RCC 7860 (cell line): Measurements from ENCODE around the gene UROC1.

Experiments
- DNase-seq: peaks from one replicate; pipeline ENCODE4 v3.0.0-alpha.2; 2015; ENCODE audit warnings: low spot score
- FAIRE-seq: peaks from 2 replicates; lab custom pipeline; 2012; peaks lifted over from hg19 to GRCh38; lab: Jason Lieb, UNC

UROC1 gene

GRCh38 chr3:126465928-126466544 is 51.5 kb downstream of the UROC1 start:
- DNase-seq: no peak

GRCh38 chr3:126464997-126465396 is 52.6 kb downstream of the UROC1 start:
- FAIRE-seq (no peak), DNase-seq (no peak)

More at GRCh38 chr3:126465928-126466544, 51.5 kb downstream of the UROC1 start:
- no peak for FAIRE-seq

DNA sequence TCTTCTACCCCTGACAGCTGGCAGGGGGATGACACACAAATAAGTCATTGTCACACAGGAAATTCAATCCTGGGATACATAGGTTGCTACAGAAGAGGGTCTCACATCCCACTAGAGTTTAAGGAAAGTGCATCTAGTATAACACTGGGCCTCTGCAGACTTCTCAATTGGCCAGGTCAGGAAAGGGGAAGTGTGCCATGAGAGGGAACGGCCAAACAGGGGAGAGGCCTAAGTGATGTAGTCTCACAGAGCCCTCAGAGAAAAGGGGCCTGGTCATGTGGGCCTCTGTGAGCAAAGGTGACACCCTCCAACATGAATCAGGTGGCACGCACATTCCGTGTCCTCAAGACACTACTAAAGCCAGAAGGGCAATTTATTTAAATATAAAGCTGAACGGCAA is 53.1 kb downstream of the UROC1 start:
- DNase-seq: no peak
- no peak for FAIRE-seq

GRCh38 chr3:126464093-126464492 is 53.5 kb downstream of the UROC1 start:
- no peak for FAIRE-seq
- DNase-seq: no peak

GRCh38 chr3:126463521-126463920 is 54.1 kb downstream of the UROC1 start:
- DNase-seq: no peak
- no peak for FAIRE-seq

GRCh38 chr3:126461450-126462070 is 56.0 kb downstream of the UROC1 start:
- DNase-seq (no peak), FAIRE-seq (no peak)

DNA sequence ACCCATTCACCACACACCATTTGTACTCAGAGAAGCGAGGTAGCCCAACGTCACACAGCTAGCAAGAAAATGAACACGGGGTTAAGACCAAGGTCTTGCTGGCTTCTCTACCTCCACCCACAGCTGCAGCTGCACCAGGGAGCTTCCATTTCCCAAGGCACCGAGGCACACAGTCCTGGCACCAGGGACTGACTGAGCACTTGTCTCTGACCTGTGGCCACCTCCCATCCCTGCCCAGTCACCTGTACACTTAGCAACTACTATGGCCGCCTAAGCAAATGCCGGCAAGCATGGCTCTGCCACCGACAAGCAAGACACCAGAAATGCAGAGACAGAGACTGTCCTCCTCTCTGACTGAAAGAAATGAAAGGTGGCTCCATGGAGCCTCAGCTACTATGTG is 57.2 kb downstream of the UROC1 start:
- FAIRE-seq (no peak), DNase-seq (no peak)

GRCh38 chr3:126459763-126460127 is 57.8 kb downstream of the UROC1 start:
- FAIRE-seq (no peak), DNase-seq (no peak)

DNA sequence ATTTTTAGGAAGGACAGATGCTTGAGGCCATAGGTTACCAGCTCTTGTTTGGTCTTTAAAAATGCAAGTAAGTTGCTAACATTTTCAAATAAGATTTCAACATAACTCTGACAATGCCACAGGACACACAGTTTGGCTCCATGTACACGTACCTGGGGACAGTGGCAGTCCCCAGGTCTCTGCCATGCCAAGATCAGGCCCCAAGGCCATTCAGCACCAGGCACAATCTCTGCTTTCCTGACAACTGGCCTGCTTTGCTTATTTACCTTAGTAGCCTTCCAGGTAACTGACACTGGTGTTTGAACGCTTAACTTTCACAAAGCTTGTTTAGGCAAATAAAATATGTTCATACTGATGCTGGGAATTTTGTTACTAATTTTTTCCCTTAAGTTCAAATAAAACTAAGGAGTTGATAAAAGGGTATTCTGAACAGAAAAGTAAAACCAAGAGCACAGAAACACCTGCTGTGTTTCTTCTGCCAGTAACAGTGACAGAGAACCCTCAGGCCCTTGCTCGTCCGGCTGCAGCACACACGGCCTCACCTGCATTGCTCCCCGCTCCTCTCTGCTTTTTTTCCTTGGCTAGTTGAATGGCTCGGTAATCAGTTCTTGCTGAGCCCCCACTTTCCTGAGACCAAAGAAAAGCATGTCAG is 58.3 kb downstream of the UROC1 start:
- DNase-seq (no peak), FAIRE-seq (no peak)

GRCh38 chr3:126456766-126457388 is 60.7 kb downstream of the UROC1 start:
- DNase-seq (no peak), FAIRE-seq (no peak)

- no peak for FAIRE-seq
- DNase-seq: no peak
Observed at GRCh38 chr3:126456211-126456610, 61.4 kb downstream of the UROC1 start.

DNA sequence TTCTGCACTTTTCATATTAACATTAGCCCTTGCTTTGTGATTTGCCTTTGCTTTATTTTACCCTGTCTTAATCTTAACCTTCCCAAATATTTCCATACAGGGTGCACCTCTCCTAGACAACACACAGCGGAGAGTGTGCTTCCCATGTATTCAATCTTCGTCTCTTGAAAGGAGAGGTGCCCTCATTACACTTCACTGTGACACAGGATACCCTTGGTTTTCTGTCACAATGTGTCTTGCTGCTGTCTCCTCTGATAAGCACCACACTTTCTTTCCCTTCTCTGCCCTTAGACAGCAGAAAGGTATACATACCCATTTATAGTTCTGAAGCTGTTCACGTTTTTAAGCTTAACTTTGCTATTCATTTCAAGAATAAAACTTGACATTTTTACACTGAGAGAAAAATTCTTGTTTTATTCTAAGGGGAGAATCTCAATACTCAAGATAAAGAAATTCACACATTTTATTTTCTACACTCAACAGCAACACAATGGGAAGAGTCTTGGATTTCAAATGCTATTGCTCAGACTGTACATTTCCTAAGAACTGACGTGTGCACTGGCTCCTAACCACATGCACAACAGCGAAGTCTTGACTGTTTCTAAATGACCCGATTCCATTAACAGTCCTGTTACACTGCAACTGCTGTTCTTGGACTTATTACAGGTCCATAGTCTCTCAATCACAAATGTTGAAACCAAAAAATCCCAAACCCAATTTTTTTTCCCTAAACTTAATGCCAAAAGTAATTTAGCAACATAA is 63.0 kb downstream of the UROC1 start:
- no peak for DNase-seq
- no peak for FAIRE-seq

DNA sequence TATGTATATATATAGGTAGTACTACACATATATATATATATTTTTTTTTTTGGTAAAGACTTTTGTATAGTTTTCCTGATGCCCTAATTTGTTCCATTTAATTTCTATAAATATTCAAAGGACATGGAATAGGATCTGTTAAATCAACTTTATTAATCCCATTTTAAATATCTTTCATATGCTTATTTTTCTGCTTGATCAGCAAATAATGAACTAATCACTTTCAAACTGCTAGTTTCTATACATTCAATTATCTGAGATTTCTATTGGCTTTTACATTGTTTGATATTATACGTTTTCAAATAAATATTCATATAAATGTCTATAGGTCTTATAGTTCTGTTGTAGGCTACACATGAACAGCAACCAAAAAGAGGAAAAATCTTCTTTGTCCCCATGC is 63.5 kb downstream of the UROC1 start:
- peak; percentile 22 for FAIRE-seq
- DNase-seq: no peak

- DNase-seq: no peak
- FAIRE-seq: no peak
Observed at GRCh38 chr3:126452213-126452612, 65.4 kb downstream of the UROC1 start.

DNA sequence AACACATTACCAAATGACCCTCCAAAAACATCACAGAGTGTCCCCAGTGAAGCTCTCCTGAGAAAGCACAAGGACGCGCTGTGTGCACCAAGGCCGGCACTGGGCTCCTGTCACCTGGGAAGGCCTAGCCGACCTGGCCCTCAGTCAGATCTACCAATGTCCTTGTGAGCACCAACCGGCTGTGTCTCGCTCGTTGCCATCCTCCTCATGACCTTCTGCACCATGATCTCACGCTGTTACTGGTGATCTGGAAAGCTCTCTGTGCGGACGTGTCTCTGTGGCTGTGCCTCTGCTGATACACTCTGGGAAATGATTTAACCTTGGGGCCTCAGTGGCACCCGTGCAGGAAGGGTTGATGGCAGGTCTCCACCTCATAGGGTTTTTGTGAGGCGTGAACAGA is 66.1 kb downstream of the UROC1 start:
- no peak for DNase-seq
- no peak for FAIRE-seq

GRCh38 chr3:126450744-126451143 is 66.8 kb downstream of the UROC1 start:
- DNase-seq: no peak
- FAIRE-seq: no peak

DNA sequence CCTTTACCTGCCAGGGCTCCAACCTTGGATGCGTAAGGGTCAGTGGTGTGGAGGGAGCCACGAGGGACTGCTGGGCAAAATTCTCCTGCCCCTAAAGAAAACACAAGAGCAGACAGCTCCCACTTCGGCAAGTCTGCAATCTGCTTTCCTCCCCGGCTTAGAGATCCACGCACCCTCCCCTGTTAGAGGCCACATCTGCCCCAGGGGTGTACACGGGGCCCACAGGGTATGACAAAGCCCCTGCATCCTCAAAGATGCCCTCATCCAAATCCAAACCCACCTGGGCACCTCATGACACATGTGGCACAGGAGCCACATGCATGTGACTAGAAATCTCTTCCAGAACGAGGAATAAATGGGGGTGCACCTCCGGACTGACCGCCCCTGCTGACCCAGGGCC is 67.4 kb downstream of the UROC1 start:
- FAIRE-seq (no peak), DNase-seq (no peak)

DNA sequence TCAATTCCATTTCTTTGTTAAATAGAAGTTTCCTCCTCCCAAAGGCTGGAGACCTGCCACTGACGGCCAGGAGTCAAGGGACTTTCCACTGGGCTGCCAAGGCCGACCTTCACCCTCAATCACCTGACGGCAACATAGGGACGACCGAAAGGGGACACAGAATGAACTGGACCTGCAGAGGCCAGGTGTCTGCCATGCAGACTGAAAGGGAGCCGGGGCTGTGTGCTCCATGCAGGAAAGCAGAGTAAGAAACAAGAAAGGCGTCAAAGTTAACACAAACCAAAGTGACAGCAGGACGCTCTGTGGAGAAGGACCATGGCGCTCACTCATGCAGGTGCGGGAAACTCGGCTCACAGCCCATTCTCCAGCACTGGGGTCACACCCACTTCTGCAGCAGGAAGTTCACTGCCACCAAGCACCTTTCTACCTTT is 67.9 kb downstream of the UROC1 start:
- FAIRE-seq: no peak
- no peak for DNase-seq

GRCh38 chr3:126448893-126449180 is 68.7 kb downstream of the UROC1 start:
- FAIRE-seq: no peak
- DNase-seq: no peak

DNA sequence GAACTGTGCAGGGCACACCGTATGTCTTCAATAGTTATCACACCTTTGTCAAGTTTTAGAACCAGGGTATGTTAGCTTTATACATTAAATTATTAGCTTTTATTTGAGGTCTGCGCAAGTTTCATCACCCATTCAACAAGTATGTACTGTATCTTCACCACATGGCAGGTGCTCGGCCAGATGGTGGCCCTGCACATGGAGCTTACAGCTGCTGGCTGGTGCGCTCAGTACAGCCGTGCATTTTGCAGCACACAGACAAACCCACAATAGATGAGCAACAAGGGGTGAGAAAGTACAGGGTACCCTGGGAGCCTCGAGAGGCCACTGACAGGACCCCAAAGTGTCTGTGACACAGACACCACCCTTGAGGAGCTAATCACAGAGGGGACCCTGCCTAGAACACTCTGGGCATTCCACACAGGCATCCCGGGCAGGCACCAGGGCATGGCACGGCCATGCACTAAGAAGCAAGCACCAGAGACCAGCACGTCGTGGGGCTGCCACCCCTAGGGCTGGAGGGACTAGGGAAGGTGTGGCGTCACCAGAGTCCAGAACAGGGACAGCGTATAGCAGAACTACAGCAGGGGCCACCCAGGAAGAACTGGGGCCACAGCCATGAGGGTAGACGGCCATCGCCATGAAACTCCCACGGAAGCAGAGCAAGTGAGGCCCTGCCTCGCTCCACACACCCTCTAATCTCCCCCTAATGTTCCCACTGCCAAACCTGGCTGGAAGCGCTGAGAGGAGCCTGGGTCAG is 69.3 kb downstream of the UROC1 start:
- no peak for FAIRE-seq
- no peak for DNase-seq
